ENCODE data around the gene LAMP1. TPM values are rescaled to one million over a fixed set of nuclear protein-coding genes. Genes with fewer than 3 reads are reported as not detected.
A peak's percentile ranks its signal among the peaks of the same experiment; 100 is the strongest.
"Not testable (repeated sequence)": the region's sequence is repeated elsewhere in the genome, so short reads cannot be mapped to it uniquely, and the experiment has no call there.

LAMP1 gene
- total and polyA plus RNA-seq, 4 experiments from 2014 or later = 20.5 to 126 (median 76.9) TPM

DNA sequence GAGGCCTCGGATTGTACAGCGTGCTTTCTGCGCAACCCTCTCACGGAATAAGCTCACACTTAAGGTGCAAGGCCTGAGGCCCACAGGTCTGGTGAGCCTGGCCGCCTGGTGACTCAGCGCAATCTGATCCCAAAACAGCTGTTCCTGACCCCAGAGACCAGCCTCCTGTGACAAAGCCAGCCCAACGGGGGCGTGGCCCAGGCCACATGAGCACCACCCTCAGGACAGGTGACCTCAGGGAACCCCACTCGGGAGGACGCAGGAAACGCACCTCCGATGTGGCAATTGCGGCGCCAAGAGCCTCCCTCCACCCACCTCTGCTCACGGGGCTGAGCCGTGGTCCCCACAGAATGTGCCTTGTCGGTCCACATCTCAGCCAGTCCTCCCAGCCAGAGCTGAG, 40.5 kb downstream of the LAMP1 start:
- POLR2A ChIA-PET (ENCODE audit: partially characterized antibody) = no interaction called here

DNA sequence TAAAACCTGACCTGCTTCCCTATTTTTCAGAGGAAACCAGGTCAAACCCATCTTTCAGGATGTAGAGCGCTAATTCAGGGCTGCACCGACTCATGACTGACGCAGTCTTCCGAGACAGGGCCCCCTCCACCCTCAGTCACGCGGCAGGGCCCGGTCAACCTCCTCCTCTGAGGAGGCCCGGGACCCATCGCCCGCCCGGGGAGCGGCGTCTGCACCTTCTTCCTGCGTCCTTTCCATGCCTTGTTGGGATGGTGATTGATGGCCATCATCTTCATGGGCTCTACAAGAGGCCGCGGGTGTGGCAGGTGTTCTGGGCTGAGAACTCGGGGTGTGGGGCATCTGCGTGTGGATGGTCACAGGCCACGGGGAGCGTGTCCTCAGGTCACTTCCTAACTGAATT, 40.9 kb downstream of the LAMP1 start:
- no peaks in the 10 kb centered on the region for H3K9me3 Mint-ChIP-seq
- H3K4me1 Mint-ChIP-seq = no peaks in the 10 kb centered on the region
- Histone ChIP-seq H3K9me3 (ENCODE audit: control insufficient read depth in 1 of 2, low read length in 2 of 2) (no peaks in the 10 kb centered on the region), H3K27me3 (ENCODE audit: insufficient read depth, low read length) (no peaks in the 10 kb centered on the region), H3K36me3 (ENCODE audit: insufficient read depth, low read length) (no peaks in the 10 kb centered on the region), H3K27ac (ENCODE audit: low read depth, low read length) (no peak overlapping the region), H3K4me1 (ENCODE audit: insufficient read depth, low read length) (no peaks in the 10 kb centered on the region), H3K4me3 (ENCODE audit: low read length in 2 of 2) (no peak overlapping the region)
- intact Hi-C loops (cut with micrococcal nuclease) = no loop called here
- DNase-seq = no peak
- H3K36me3 Mint-ChIP-seq = no peaks in the 10 kb centered on the region
- no peak overlapping the region for H3K4me3 Mint-ChIP-seq
- ChIA-PET POLR2A (ENCODE audit: partially characterized antibody) (no interaction called here), CTCF (ENCODE audit: partially characterized antibody) (no interaction called here)
- H3K27ac Mint-ChIP-seq = no peak overlapping the region
- peaks cover 7% of the 10 kb centered on the region in 2 donors for H3K27me3 Mint-ChIP-seq

More for the DNA sequence above, 40.5 kb downstream of the LAMP1 start:
- intact Hi-C loops (cut with micrococcal nuclease) = no loop called here
- H3K27me3 Mint-ChIP-seq = peaks cover 4% of the 10 kb centered on the region in 2 donors
- no peak overlapping the region for H3K27ac Mint-ChIP-seq
- H3K27me3 ChIP-seq (ENCODE audit: insufficient read depth, low read length) = no peaks in the 10 kb centered on the region
- DNase-seq = no peak
- no peaks in the 10 kb centered on the region for H3K4me1 ChIP-seq (ENCODE audit: insufficient read depth, low read length)
- no peak overlapping the region for H3K27ac ChIP-seq (ENCODE audit: low read depth, low read length)
- no peaks in the 10 kb centered on the region for H3K9me3 ChIP-seq (ENCODE audit: control insufficient read depth in 1 of 2, low read length in 2 of 2)
- CTCF ChIA-PET (ENCODE audit: partially characterized antibody) = no interaction called here
- H3K36me3 ChIP-seq (ENCODE audit: insufficient read depth, low read length) = no peaks in the 10 kb centered on the region
- no peaks in the 10 kb centered on the region for H3K36me3 Mint-ChIP-seq
- H3K4me3 ChIP-seq (ENCODE audit: low read length in 2 of 2) = no peak overlapping the region
- H3K9me3 Mint-ChIP-seq = no peaks in the 10 kb centered on the region
- no peaks in the 10 kb centered on the region for H3K4me1 Mint-ChIP-seq
- no peak overlapping the region for H3K4me3 Mint-ChIP-seq

DNA sequence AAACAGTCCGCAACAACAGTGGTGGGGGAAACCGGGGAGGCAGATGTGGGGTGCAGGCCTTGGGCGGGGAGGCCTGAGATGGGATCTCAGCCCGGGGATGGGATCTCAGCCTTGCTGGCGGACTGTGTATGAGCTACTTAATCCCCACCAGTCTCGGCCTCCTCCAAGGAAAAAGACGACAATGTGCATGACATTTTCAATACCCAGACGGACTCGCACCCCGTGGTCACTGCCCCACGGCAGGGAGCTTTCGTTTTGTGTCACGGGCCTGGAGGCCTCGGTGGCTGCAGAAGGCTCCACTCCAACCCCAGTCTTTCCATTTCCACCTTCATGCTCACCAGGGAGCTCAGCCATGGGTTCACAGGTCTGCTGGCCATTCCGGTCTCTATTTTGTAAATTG, 41.4 kb downstream of the LAMP1 start:
- H3K4me3 Mint-ChIP-seq = no peak overlapping the region
- H3K27ac Mint-ChIP-seq = no peak overlapping the region
- H3K4me1 ChIP-seq (ENCODE audit: insufficient read depth, low read length) = no peaks in the 10 kb centered on the region
- ChIA-PET CTCF (ENCODE audit: partially characterized antibody) (no interaction called here), POLR2A (ENCODE audit: partially characterized antibody) (no interaction called here)
- no peaks in the 10 kb centered on the region for H3K27me3 ChIP-seq (ENCODE audit: insufficient read depth, low read length)
- intact Hi-C loops (cut with micrococcal nuclease) = no loop called here
- no peaks in the 10 kb centered on the region for H3K36me3 ChIP-seq (ENCODE audit: insufficient read depth, low read length)
- DNase-seq = no peak
- no peaks in the 10 kb centered on the region for H3K9me3 Mint-ChIP-seq
- H3K9me3 ChIP-seq (ENCODE audit: control insufficient read depth in 1 of 2, low read length in 2 of 2) = no peaks in the 10 kb centered on the region
- H3K27me3 Mint-ChIP-seq = peaks cover 7% of the 10 kb centered on the region in 2 donors
- H3K27ac ChIP-seq (ENCODE audit: low read depth, low read length) = no peak overlapping the region
- no peaks in the 10 kb centered on the region for H3K36me3 Mint-ChIP-seq
- no peaks in the 10 kb centered on the region for H3K4me1 Mint-ChIP-seq
- no peak overlapping the region for H3K4me3 ChIP-seq (ENCODE audit: low read length in 2 of 2)

DNA sequence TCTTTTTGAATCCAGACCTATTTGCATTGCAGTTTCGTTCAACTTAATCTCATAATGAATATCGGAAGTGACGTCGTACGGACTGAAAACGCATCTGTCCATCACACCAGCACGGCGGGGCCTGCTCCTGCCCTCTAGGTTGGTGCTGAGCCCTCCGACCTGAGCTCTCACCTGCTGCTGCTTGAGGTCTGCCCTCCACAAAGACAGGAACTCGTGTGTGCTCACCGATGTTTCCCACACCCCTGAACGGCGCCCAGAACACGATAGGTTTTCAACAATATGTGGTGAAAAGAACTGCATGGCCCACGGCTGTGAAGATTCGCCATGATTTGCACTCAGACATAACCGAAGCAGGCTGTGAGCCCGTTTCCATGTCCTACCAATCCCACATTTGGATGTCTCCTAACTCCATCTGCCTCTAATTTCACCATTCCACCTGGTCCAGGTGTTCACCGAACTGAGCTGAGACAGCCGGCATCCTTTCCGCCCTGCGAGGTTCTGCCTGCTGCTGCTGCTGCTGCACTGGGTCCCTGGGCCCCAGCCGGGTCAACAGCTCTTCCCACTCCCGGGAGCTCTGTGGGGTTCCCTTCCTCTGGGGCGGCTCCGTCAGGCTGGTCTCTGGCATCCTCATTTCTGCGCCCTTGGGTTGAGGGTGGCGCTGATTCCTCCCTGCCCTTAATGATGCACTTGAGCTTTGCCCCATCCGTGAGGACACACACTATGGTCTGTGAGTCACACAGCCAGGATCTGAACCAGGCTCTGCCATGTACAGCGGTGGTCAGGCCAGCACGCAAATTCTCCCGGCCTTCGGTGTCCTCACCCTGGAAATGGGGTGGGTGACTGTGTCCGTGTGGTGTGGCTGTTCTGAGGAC, 46.0 kb downstream of the LAMP1 start:
- peaks cover 5 to 6% of the 10 kb centered on the region in 2 donors for H3K27me3 Mint-ChIP-seq
- peaks cover 0 to 12% (median 5%) of the 10 kb centered on the region in 8 donors for H3K9me3 Mint-ChIP-seq
- CTCF ChIA-PET (ENCODE audit: partially characterized antibody) = no interaction called here
- H3K36me3 Mint-ChIP-seq = peaks cover 0 to 3% of the 10 kb centered on the region in 2 donors
- peak overlapping the region in 1 of 7 donors; percentile 37 for H3K27ac Mint-ChIP-seq
- DNase-seq = no peak
- Histone ChIP-seq H3K27me3 (ENCODE audit: insufficient read depth, low read length) (no peaks in the 10 kb centered on the region), H3K4me3 (ENCODE audit: low read length in 2 of 2) (no peak overlapping the region), H3K36me3 (ENCODE audit: insufficient read depth, low read length) (no peaks in the 10 kb centered on the region), H3K4me1 (ENCODE audit: insufficient read depth, low read length) (no peaks in the 10 kb centered on the region), H3K9me3 (ENCODE audit: control insufficient read depth in 1 of 2, low read length in 2 of 2) (no peaks in the 10 kb centered on the region), H3K27ac (ENCODE audit: low read depth, low read length) (no peak overlapping the region)
- no peak overlapping the region for H3K4me3 Mint-ChIP-seq
- POLR2A ChIA-PET (ENCODE audit: partially characterized antibody) = no interaction called here
- intact Hi-C loops (cut with micrococcal nuclease) = no loop called here
- no peaks in the 10 kb centered on the region for H3K4me1 Mint-ChIP-seq

- Mint-ChIP-seq H3K9me3 (peaks cover 0 to 13% (median 5%) of the 10 kb centered on the region in 8 donors), H3K27me3 (peaks cover 5 to 6% of the 10 kb centered on the region in 2 donors), H3K4me1 (no peaks in the 10 kb centered on the region), H3K4me3 (no peak overlapping the region), H3K36me3 (peaks cover 0 to 3% of the 10 kb centered on the region in 2 donors), H3K27ac (no peak overlapping the region)
- Histone ChIP-seq H3K4me3 (ENCODE audit: low read length in 2 of 2) (no peak overlapping the region), H3K4me1 (ENCODE audit: insufficient read depth, low read length) (no peaks in the 10 kb centered on the region), H3K9me3 (ENCODE audit: control insufficient read depth in 1 of 2, low read length in 2 of 2) (no peaks in the 10 kb centered on the region), H3K36me3 (ENCODE audit: insufficient read depth, low read length) (no peaks in the 10 kb centered on the region), H3K27ac (ENCODE audit: low read depth, low read length) (no peak overlapping the region), H3K27me3 (ENCODE audit: insufficient read depth, low read length) (no peaks in the 10 kb centered on the region)
- no peak for DNase-seq
- CTCF ChIA-PET (ENCODE audit: partially characterized antibody) = no interaction called here
- intact Hi-C loops (cut with micrococcal nuclease) = no loop called here
- POLR2A ChIA-PET (ENCODE audit: partially characterized antibody) = no interaction called here
Measured at GRCh38 chr13:113343692-113343968, 46.6 kb downstream of the LAMP1 start.

DNA sequence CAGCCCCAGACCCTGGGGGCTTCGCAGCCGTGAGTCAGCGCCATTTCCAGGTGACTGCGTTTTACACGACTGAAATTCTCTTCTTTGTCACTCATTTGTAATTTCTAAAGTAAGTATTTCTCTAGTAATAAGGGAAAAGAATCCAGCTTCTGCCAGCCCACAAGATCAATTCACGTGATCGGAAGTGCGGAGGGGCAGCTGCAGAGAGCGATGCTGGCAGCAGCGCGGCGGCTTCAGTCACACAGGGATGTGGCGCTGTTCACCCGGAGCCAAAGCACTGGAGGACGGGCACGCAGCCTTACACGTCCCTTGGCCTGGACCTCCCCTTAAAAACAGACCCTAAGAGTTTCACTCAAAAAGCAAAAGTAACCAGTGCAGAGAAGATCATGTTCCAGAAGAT, 48.4 kb downstream of the LAMP1 start:
- Histone ChIP-seq H3K9me3 (ENCODE audit: control insufficient read depth in 1 of 2, low read length in 2 of 2) (no peaks in the 10 kb centered on the region), H3K27ac (ENCODE audit: low read depth, low read length) (no peak overlapping the region), H3K27me3 (ENCODE audit: insufficient read depth, low read length) (no peaks in the 10 kb centered on the region), H3K4me3 (ENCODE audit: low read length in 2 of 2) (no peak overlapping the region), H3K4me1 (ENCODE audit: insufficient read depth, low read length) (no peaks in the 10 kb centered on the region), H3K36me3 (ENCODE audit: insufficient read depth, low read length) (no peaks in the 10 kb centered on the region)
- H3K9me3 Mint-ChIP-seq = peaks cover 0 to 13% (median 7%) of the 10 kb centered on the region in 8 donors
- intact Hi-C loops (cut with micrococcal nuclease) = no loop called here
- ChIA-PET POLR2A (ENCODE audit: partially characterized antibody) (no interaction called here), CTCF (ENCODE audit: partially characterized antibody) (no interaction called here)
- H3K27ac Mint-ChIP-seq = no peak overlapping the region
- H3K4me3 Mint-ChIP-seq = no peak overlapping the region
- peaks cover 0 to 3% of the 10 kb centered on the region in 2 donors for H3K36me3 Mint-ChIP-seq
- H3K27me3 Mint-ChIP-seq = peaks cover 5 to 7% of the 10 kb centered on the region in 2 donors
- no peaks in the 10 kb centered on the region for H3K4me1 Mint-ChIP-seq
- DNase-seq = no peak

GRCh38 chr13:113347736-113348225, 50.7 kb downstream of the LAMP1 start:
- H3K36me3 Mint-ChIP-seq; DNase-seq; H3K27ac Mint-ChIP-seq; H3K36me3 ChIP-seq (ENCODE audit: insufficient read depth, low read length); H3K4me1 Mint-ChIP-seq; H3K9me3 ChIP-seq (ENCODE audit: control insufficient read depth in 1 of 2, low read length in 2 of 2); H3K27me3 Mint-ChIP-seq; H3K4me3 Mint-ChIP-seq; H3K4me1 ChIP-seq (ENCODE audit: insufficient read depth, low read length); intact Hi-C loops (cut with micrococcal nuclease); CTCF ChIA-PET (ENCODE audit: partially characterized antibody); H3K27ac ChIP-seq (ENCODE audit: low read depth, low read length); H3K27me3 ChIP-seq (ENCODE audit: insufficient read depth, low read length); H3K4me3 ChIP-seq (ENCODE audit: low read length in 2 of 2); POLR2A ChIA-PET (ENCODE audit: partially characterized antibody): not testable (repeated sequence)
- H3K9me3 Mint-ChIP-seq = peaks cover 0 to 13% (median 7%) of the 10 kb centered on the region in 8 donors

Measured in CD4-positive, alpha-beta memory T cell (primary cell).